ENCODE results near the gene KCNK10.

The KCNK10 gene

DNA sequence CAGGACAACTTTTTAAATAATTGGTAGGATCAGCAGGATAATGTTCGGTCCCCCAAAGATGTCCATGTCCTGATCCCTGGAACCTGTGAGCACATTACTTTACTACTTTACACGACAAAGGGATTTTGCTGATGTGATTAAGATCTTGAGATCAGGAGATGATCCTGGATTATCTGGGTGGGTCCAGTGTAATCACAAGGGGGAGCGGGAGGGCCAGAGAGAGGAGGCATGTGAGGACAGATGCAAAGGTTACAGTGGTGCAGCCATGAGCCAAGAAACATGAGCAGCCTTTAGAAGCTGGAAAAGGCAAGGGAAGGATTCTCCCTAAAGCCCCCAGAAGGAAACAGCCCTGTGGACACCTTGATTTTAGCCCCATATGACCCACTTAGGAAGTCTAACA, 33.1 kb downstream of the KCNK10 start:
- Histone ChIP-seq H3K4me3 (no peak overlapping the region), H3K27ac (no peak overlapping the region)
- TF ChIP-seq, protein P1, sequence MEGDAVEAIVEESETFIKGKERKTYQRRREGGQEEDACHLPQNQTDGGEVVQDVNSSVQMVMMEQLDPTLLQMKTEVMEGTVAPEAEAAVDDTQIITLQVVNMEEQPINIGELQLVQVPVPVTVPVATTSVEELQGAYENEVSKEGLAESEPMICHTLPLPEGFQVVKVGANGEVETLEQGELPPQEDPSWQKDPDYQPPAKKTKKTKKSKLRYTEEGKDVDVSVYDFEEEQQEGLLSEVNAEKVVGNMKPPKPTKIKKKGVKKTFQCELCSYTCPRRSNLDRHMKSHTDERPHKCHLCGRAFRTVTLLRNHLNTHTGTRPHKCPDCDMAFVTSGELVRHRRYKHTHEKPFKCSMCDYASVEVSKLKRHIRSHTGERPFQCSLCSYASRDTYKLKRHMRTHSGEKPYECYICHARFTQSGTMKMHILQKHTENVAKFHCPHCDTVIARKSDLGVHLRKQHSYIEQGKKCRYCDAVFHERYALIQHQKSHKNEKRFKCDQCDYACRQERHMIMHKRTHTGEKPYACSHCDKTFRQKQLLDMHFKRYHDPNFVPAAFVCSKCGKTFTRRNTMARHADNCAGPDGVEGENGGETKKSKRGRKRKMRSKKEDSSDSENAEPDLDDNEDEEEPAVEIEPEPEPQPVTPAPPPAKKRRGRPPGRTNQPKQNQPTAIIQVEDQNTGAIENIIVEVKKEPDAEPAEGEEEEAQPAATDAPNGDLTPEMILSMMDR (IDR thresholded peaks at IDR 0.05) = no peak
- no peak for DNase-seq (ENCODE audit: low spot score)

- Histone ChIP-seq H3K27ac (no peak overlapping the region), H3K4me3 (no peak overlapping the region)
- no peak for DNase-seq (ENCODE audit: low spot score)
- TF ChIP-seq, protein P1 (IDR thresholded peaks at IDR 0.05) = no peak
These were observed 33.8 kb downstream of the KCNK10 start for GRCh38 chr14:88289234-88289633.

- TF ChIP-seq, protein P1 (IDR thresholded peaks at IDR 0.05) = no peak
- Histone ChIP-seq H3K27ac (no peak overlapping the region), H3K4me3 (no peak overlapping the region)
- DNase-seq (ENCODE audit: low spot score) = no peak
These were observed 36.8 kb downstream of the KCNK10 start for GRCh38 chr14:88286309-88286708.

GRCh38 chr14:88281447-88281846, 41.6 kb downstream of the KCNK10 start:
- no peak overlapping the region for H3K4me3 ChIP-seq
- TF ChIP-seq, protein P1 (IDR thresholded peaks at IDR 0.05) = no peak
- no peak overlapping the region for H3K27ac ChIP-seq
- no peak for DNase-seq (ENCODE audit: low spot score)

DNA sequence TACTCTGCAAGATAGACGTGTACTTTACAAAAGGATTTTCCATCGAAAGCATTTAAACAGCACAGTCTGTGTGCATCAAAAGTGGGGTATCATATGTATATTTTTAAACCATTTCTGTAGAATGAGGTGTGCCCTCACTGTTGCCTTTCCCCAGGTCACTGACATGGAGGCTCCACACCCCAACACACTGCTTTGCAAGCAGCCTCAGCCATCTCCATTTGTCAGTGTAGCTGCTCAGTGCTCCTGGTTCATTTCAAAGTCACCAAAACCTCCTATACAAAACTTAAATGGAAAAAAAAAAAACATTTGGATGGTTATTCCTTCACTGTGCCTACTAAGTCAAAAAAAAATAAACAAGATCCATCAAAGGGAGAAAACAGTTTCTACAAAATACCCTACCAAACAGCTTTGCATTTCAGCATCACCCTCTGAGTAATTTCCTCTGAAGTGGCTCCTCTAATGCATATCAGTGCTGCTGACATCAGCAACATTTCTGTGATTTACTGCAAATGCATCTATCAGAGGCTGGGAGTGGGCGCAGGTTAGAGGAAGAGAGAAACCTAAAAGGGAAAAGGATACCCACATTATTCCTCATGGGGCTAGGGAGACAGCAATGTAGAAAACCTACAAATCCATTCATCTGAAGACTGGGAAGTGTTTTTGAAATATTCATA, 46.0 kb downstream of the KCNK10 start:
- DNase-seq (ENCODE audit: low spot score) = no peak
- TF ChIP-seq, protein P1 (IDR thresholded peaks at IDR 0.05) = no peak

GRCh38 chr14:88272390-88273269, 50.4 kb downstream of the KCNK10 start:
- Histone ChIP-seq H3K27ac (no peak overlapping the region), H3K4me3 (no peak overlapping the region)
- no peak for DNase-seq (ENCODE audit: low spot score)
- TF ChIP-seq, protein P1 (IDR thresholded peaks at IDR 0.05) = no peak

More for the DNA sequence above, 46.0 kb downstream of the KCNK10 start:
- H3K4me3 ChIP-seq = no peak overlapping the region
- H3K27ac ChIP-seq = no peak overlapping the region

Measured in coronary artery (tissue), 2 donors.